Thyroid gland (tissue), 4 donors: ENCODE data around the gene OLFML1. TPM values are rescaled to one million over a fixed set of nuclear protein-coding genes. Genes with fewer than 3 reads are reported as not detected.

ENCODE experiments used
- DNase-seq, 2 donors: peaks; one replicate each; pipeline ENCODE4 v3.0.0-alpha.2; 2019
- H3K27ac ChIP-seq, 3 donors: fragments of 200-600 bp; sonication (generic); 1 replicate in 2 of 3; 2 replicates in 1 of 3; pipeline ENCODE4 v1.5.1; 2016 to 2019; ENCODE audit warnings: mild to moderate bottlenecking in 1 of 3, moderate library complexity in 1 of 3
- H3K27me3 ChIP-seq: fragments of 200-600 bp; sonication (generic); one replicate; pipeline ENCODE4 v1.5.1; 2019
- H3K36me3 ChIP-seq, 2 donors: fragments of 200-600 bp; sonication (generic); one replicate each; pipeline ENCODE4 v1.5.1; 2016 to 2019
- H3K4me1 ChIP-seq, 2 donors: fragments of 200-600 bp; sonication (generic); one replicate each; pipeline ENCODE4 v1.5.1; 2017 to 2019
- H3K4me3 ChIP-seq, 3 donors: fragments of 200-600 bp; sonication (generic); replicated peaks in 1 of 3; 1 replicate in 2 of 3; 2 replicates in 1 of 3; pipeline ENCODE4 v1.5.1; 2016; ENCODE audit warnings: mild to moderate bottlenecking in 1 of 3
- H3K9me3 ChIP-seq: fragments of 200-600 bp; sonication (generic); one replicate; pipeline ENCODE4 v1.5.1; 2017
- POLR2A ChIP-seq, 2 donors: fragments of 450-650 bp; IDR thresholded peaks; one replicate each; pipeline ENCODE4 v1.6.1; 2017; ENCODE audit warnings: antibody characterized with exemption in 2 of 2, mild to moderate bottlenecking in 2 of 2, moderate library complexity in 1 of 2
- WGBS, 2 donors: methylation state at CpG; one replicate each; pipeline ENCODE4 v1.1.5; 2017; 5-methylcytosine and 5-hydroxymethylcytosine counted together
- intact Hi-C: fragments of 100-400 bp; cut with DNase I; formaldehyde crosslinking; loops from one replicate; pipeline ENCODE4 v1.15.1; 2023
- total RNA-seq, 4 donors: library from RNA; depleted of rRNA; stranded (reverse); fragments of >200 nt; gene quantifications; one replicate each; pipeline ENCODE4 v1.2.3, GENCODE V29; 2016
- TF ChIP-seq, protein P1 (sequence below), 6 experiments: fragments of 200-600 bp in 3 of 6; fragments of 450-650 bp in 3 of 6; sonication (generic) in 3 of 6; IDR thresholded peaks; one replicate each; pipeline ENCODE4 v1.5.1; 2016 to 2019; ENCODE audit warnings: antibody characterized with exemption in 6 of 6, mild to moderate bottlenecking in 2 of 6, inconsistent platforms in 1 of 6, moderate library complexity in 1 of 6

Gene OLFML1
- total RNA-seq, 4 donors from 2014 or later = 2.7 to 11.0 (median 5.8) TPM

DNA sequence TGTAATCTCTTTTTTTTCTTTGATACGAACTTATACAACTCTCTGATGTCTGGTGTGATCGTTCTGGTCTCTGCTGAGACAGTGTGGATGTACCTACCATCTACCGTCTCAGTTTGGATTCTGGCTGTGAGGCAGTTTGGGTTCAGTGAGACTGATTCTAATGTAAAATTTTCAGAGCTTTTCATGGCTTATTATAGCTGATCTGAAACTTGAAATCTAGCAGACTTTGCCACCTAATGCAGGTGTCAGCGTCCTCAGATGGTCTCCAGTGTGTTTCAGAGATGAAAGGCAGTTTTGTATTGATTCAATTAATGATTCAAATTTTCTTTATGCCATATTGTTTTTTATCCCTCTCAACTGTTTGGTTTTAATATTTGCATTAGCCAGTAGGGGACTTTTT is 64.4 kb downstream of the OLFML1 start:
- TF ChIP-seq, protein P1, sequence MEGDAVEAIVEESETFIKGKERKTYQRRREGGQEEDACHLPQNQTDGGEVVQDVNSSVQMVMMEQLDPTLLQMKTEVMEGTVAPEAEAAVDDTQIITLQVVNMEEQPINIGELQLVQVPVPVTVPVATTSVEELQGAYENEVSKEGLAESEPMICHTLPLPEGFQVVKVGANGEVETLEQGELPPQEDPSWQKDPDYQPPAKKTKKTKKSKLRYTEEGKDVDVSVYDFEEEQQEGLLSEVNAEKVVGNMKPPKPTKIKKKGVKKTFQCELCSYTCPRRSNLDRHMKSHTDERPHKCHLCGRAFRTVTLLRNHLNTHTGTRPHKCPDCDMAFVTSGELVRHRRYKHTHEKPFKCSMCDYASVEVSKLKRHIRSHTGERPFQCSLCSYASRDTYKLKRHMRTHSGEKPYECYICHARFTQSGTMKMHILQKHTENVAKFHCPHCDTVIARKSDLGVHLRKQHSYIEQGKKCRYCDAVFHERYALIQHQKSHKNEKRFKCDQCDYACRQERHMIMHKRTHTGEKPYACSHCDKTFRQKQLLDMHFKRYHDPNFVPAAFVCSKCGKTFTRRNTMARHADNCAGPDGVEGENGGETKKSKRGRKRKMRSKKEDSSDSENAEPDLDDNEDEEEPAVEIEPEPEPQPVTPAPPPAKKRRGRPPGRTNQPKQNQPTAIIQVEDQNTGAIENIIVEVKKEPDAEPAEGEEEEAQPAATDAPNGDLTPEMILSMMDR (IDR thresholded peaks at IDR 0.05) = no peak
- TF ChIP-seq POLR2A (IDR thresholded peaks at IDR 0.05) = no peak
- peaks cover 8 to 11% of the 10 kb centered on the region in 2 donors for H3K4me1 ChIP-seq

DNA sequence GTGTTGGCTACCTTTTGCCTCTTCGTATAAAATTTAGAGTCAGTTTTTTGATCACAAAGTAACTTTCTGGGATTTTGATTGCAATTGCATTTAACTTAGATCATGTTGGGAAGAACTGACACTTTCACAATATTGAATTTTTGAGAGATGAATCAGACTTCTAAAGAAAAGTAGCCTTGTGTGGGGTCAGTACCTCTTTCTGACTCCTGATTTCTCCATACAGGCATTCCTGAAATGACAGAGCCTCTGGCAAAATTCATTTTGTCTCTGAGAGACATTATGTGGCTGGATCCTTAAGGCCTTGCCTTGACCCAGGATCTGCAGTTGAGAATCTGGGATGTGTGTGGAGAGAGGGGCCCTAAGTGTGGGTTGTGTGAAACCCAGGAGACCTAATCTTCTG is 66.3 kb downstream of the OLFML1 start:
- TF ChIP-seq, protein P1 (IDR thresholded peaks at IDR 0.05) = no peak
- intact Hi-C loops = no loop called here
- peaks cover 21 to 24% of the 10 kb centered on the region in 2 donors for H3K4me1 ChIP-seq
- H3K4me3 ChIP-seq = no peak overlapping the region
- no peaks in the 10 kb centered on the region for H3K9me3 ChIP-seq
- no peaks in the 10 kb centered on the region for H3K36me3 ChIP-seq
- DNase-seq = no peak
- 97 to 100% methylated on average over 1 of the region's 1 CpG for WGBS, 2 donors
- H3K27me3 ChIP-seq = no peaks in the 10 kb centered on the region
- H3K27ac ChIP-seq = no peak overlapping the region

More for the DNA sequence above, 64.4 kb downstream of the OLFML1 start:
- Histone ChIP-seq H3K27me3 (no peaks in the 10 kb centered on the region), H3K4me3 (no peak overlapping the region), H3K36me3 (no peaks in the 10 kb centered on the region), H3K9me3 (no peaks in the 10 kb centered on the region), H3K27ac (no peak overlapping the region)
- WGBS, 2 donors = 66 to 67% methylated on average over 4 of the region's 4 CpGs
- no peak for DNase-seq
- intact Hi-C loops = no loop called here

DNA sequence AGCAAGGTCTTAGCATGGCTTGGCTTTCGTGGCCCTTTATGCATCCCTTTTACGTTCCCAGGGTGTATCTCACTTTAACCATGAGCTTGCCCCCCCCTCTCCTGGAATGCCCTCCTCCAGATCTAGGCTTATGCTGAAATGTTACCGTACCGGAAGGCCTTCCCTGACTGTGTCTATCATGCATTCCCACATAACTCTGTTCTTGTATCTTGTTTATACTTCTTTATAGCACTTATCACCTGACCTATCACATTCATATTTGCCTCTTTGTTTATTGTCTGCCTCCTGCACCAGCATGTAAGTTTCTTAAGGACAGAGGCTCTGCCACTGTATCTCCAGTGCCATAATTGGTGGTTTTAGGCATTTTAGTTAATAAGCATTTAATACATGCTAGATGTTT is 67.4 kb downstream of the OLFML1 start:
- no peaks in the 10 kb centered on the region for H3K9me3 ChIP-seq
- H3K4me1 ChIP-seq = peaks cover 21 to 24% of the 10 kb centered on the region in 2 donors
- TF ChIP-seq, protein P1 (IDR thresholded peaks at IDR 0.05) = no peak
- no peak for TF ChIP-seq POLR2A (IDR thresholded peaks at IDR 0.05)
- no peak for DNase-seq
- H3K4me3 ChIP-seq = no peak overlapping the region
- no peaks in the 10 kb centered on the region for H3K36me3 ChIP-seq
- intact Hi-C loops = no loop called here
- WGBS, 2 donors = 94 to 95% methylated on average over 4 of the region's 4 CpGs
- H3K27me3 ChIP-seq = no peaks in the 10 kb centered on the region
- no peak overlapping the region for H3K27ac ChIP-seq

- Histone ChIP-seq H3K27ac (peak overlapping the region; percentile 46 to 77 (median 64)), H3K4me1 (peaks cover 21 to 32% of the 10 kb centered on the region in 2 donors), H3K27me3 (no peaks in the 10 kb centered on the region), H3K4me3 (no peak overlapping the region), H3K9me3 (no peaks in the 10 kb centered on the region), H3K36me3 (no peaks in the 10 kb centered on the region)
- 24 to 41% methylated on average over 6 to 7 of the region's 7 CpGs for WGBS, 2 donors
- intact Hi-C loops = no loop called here
- peak; percentile 97 to 98 for DNase-seq
- TF ChIP-seq, protein P1 (IDR thresholded peaks at IDR 0.05) = no peak
- TF ChIP-seq POLR2A (IDR thresholded peaks at IDR 0.05) = no peak
Observed at GRCh38 chr11:7555052-7555699, 69.9 kb downstream of the OLFML1 start.

DNA sequence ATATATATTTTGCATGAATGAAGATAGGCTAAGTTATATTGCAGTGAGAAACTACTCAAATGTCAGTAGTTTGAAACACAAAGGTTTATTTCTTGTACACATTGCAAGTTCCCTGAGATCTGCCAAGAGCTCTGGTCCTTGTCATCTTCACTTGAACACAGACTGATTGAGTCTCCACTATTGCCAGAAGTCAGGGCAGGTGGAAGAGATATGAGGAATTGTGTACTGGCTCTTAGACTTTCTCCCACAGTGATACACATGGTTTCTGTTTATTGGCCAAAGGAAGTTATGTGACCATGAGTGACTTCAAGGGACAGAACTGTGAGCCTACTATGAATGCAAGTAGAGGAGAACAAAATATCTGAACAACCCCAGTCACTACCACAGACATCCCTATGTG is 72.7 kb downstream of the OLFML1 start:
- Histone ChIP-seq H3K27me3 (no peaks in the 10 kb centered on the region), H3K36me3 (no peaks in the 10 kb centered on the region), H3K9me3 (no peaks in the 10 kb centered on the region), H3K4me3 (no peak overlapping the region), H3K4me1 (peaks cover 21 to 38% of the 10 kb centered on the region in 2 donors), H3K27ac (peak overlapping the region in 1 of 3 donors; percentile 12)
- DNase-seq = no peak
- TF ChIP-seq, protein P1 (IDR thresholded peaks at IDR 0.05) = no peak
- TF ChIP-seq POLR2A (IDR thresholded peaks at IDR 0.05) = no peak
- intact Hi-C loops = no loop called here
